GM10266 (cell line): ENCODE results near the gene GRB14.
A peak's percentile ranks its signal among the peaks of the same experiment; 100 is the strongest.

ENCODE experiments used
- DNase-seq: peaks from one replicate; pipeline ENCODE4 v3.0.0; 2012; ENCODE audit errors: extremely low spot score
- CTCF ChIP-seq: IDR thresholded peaks from 2 replicates; pipeline ENCODE4 v1.5.1; 2012; ENCODE audit warnings: mild to moderate bottlenecking, low read depth; ENCODE audit not compliant: control insufficient read depth, insufficient read depth; ENCODE audit errors: missing control alignments

The GRB14 gene

GRCh38 chr2:164617466-164617865 is 3.8 kb downstream of the GRB14 start:
- no peak for TF ChIP-seq CTCF
- DNase-seq = no peak

DNA sequence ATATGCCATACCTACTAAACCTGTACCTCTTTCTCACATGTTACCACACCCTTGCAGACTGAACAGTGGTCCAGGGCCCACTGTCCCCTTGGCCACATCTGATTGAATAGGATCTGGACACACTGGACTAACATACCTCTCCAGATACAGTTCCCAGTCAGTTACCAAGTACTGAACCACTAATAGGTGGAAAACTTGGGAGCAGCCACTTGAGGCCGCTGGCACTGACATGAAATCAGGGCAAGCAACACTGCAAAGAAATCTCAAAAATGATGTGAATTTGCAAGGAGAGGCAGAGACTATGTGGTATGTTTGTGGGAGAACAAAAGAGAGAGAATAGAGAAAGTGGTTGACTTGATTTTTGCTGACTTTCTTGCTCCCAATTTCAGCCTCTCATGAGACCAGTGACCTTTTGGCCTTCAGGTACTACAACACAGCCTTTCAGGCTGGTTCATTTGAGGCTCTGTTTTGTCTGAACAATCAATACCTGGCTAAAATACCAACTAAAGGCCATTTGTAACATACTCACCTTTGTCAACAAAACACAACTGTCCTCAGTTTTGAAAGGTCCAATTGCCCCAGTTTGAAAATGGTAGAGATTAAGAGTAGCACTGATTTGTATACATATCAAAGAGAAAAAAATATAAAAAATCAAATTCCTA is 7.8 kb downstream of the GRB14 start:
- no peak for DNase-seq
- no peak for TF ChIP-seq CTCF

- TF ChIP-seq CTCF = no peak
- no peak for DNase-seq
Observed at GRCh38 chr2:164609790-164610189, 11.5 kb downstream of the GRB14 start.

- no peak for DNase-seq
- no peak for TF ChIP-seq CTCF
Observed at GRCh38 chr2:164606557-164606956, 14.7 kb downstream of the GRB14 start.

DNA sequence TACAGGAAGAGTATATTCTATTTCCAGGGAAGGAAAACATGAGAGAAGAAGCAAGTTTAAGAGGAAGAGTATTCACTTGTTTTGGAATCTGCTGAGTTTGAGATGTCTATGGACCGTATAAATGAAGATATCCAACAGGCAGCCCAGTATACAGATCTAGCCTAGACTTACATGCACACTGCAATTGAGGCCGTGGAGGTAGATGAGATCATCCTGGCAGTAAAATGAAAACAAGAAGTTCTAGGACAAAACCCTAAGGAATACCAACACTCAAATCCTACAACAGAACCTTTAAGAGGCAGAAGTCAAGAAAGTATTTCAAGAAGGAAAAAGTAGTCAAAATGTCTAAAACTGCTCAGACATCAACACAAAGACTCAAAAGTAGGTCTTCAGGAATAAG is 16.0 kb downstream of the GRB14 start:
- TF ChIP-seq CTCF = no peak
- DNase-seq = no peak

- DNase-seq = no peak
- TF ChIP-seq CTCF = no peak
Observed at GRCh38 chr2:164600763-164601162, 20.5 kb downstream of the GRB14 start.

GRCh38 chr2:164599954-164600589 is 21.2 kb downstream of the GRB14 start:
- peak; percentile 35 for DNase-seq
- peak; percentile 64 for TF ChIP-seq CTCF
